Cortex of kidney (tissue), 1 donor: ENCODE measurements around the gene BMPR1A.

ENCODE experiments used
- DNase-seq: peaks from one replicate; lab custom pipeline; 2025; lab: John Stamatoyannopoulos, UW

BMPR1A gene

DNA sequence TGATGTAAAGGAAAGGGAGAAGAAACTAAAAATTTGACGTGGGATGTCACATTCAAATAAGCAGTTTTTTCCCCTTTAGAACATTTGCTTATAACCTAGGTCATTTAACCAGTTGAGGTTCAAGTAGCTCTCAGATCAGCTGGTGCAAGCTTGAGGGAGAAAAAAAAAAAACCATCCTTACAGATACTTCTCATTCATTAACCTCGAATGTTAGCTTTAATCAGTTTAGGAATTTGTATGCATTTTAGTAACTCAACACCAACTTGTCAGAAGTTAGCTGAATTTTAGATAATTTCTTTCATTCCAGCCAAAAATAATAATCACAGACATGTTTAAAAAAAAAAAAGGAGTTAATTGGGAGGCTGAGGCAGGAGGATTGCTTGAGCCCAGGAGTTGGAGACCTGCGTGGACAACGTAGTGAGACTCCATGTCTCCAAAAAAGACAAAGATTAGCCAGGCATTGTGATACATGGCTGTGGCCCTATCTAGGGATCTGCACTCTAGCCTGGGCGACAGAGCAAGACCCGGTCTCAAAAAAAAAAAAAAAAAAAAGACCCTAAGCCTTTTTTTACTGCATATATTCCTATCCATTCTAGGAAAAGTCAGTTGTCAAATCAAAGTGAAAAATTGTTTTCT is 46.2 kb downstream of the BMPR1A start:
- no peak for DNase-seq

DNA sequence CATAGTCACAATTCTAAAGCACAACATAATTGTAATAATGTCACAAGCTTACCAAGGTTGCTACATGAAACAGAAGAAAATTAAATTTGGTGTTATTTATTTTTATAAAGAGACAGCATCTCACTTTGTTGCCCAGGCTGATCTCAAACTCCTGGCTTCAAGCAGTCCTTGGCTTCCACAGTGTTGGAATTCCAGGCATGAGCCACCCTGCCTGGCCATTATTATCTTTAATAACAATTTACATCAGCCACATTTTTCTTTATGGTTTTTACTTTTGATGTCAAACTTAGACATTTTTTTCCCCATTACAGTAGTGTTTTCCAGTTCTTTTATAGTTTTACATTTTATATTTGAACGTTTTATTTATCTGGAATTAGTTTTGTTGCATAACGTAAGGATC is 46.7 kb downstream of the BMPR1A start:
- DNase-seq, result no peak

DNA sequence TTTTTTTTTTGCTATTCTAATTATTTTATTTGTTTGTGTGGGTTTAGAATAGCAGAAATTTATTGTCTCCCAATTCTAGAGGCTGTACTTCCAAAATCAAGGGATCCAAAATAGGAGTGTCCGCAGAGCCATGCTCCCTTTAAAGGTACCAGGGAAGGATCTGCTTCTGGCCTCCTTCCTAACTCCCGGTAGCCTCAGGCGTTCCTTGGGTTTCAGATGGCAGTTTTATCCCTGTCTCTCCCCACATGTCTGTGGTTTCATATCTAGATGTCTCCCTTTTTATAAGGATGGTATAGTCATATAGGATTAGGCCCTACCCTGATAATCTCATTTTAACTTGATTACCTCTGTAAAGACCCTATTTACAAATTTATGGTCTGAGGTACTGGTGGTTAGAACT is 48.4 kb downstream of the BMPR1A start:
- DNase-seq, result no peak

DNA sequence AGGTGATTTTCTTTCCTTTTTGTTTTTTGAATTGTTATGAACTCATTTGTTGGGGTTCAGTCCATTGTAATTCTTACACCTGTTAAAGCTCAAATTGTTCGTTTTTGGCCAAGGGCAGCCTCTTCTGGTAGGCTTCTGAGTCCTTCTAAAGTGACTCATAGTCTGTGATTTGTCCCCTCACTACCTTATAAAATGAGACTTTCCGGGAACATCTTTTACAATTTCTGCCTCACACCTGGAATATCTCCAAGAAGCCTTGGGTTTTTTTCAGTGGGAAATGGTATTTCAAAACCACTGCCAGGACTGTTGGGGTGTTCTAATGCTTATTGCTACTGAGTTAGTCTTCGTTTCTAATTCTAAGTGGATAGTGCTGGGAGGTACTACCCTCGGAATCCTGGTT is 56.7 kb downstream of the BMPR1A start:
- no peak for DNase-seq

DNA sequence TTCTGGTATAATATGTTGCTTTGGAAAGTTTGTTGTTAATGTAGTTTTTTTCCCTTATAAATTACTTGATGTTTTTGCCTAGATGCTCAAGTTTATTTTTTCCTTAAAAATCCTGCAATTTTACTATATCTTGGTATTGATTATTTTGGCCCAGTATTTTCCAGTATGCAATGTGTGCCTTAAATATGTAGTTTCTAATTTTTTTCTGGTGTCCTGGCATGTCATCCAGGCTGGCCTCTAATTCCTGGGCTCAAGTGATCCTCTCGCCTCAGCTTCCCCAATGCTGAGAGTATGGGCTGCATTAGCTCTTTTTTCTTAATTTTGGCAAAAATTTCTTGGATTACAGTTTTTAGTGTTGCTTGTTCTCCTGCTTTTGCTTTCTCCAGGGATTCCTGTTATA is 57.6 kb downstream of the BMPR1A start:
- DNase-seq, result no peak

DNA sequence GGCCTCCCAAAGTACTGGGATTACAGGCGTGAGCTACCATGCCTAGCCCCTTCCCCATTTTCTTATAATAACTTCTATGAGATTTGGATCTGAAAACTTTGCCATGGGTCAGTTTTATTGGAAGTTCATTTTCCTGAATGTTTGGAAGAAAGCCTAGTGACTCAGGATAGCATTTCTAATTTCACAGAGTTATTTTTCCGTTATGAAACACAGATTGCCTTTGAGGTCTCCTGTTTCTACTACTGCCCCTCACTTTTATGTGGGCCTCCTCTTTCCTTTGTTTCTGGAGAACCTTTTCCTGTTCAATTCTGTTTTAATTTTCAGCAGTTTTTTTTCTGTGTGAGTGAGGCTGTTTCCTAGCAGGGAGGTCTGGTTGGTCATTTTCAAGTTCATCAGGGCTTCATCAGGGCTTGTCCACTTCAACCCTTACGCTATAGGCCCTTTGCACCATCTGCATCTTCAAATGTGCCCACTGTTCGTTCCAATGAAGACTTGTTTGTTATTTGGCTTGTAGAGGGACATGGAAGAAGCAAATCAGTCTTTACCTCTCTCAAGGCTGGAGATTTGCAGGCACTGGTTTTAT is 58.7 kb downstream of the BMPR1A start:
- DNase-seq, result no peak

DNA sequence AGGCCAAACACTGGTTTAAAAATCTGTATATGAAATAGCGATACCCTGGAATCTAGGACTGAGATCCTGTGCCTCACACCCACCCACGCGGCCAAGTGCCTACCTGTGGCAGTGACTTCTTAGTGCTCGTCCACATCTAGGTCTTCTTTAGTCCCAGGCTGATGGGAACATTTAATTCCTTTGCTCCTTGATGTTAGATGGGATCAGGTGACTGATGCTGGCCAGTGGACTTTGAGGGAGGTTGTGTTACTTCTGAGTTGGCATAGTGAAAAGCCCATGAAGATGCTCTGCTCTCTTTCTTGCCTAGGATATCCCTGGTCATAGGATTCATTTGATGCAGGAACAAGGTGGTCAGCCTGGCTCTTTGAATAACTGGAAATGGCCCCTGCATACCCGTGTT is 59.2 kb downstream of the BMPR1A start:
- DNase-seq, result no peak

DNA sequence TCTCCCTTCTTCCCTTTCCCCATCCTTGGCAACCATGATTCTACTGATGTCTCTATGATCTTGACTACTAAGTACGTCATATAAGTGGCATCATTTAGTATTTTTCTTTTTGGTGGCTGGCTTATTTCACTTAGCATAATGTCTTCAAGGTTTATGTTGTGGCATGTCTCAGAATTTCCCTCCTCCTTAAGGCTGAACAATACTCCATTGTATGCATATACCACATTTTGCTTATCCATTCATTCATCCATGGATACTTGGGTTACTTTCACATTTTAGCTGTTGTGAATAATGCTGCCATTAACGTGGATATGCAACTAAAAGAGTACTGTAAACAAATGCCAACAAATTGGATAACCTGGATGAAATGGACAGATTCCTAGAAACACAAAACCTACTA is 60.8 kb downstream of the BMPR1A start:
- DNase-seq, result no peak

DNA sequence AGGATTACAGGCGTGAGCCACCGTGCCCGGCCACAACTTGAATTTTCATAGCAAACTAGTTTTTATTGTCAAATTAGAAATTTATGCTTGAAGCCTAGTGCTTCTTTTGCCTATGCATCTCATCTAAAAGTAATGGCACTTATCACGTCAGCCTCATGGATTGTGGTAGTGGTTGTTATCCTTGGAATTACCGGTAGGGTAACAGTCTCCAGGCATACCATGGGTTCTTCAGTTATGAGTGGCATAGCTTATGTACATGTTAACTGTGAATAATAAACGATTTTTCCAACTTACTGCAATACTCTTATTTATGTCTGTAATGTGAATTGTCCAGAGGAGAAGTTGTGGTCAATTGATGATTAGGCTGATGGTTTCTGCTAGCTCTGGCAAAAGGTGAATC is 63.1 kb downstream of the BMPR1A start:
- DNase-seq, result no peak

DNA sequence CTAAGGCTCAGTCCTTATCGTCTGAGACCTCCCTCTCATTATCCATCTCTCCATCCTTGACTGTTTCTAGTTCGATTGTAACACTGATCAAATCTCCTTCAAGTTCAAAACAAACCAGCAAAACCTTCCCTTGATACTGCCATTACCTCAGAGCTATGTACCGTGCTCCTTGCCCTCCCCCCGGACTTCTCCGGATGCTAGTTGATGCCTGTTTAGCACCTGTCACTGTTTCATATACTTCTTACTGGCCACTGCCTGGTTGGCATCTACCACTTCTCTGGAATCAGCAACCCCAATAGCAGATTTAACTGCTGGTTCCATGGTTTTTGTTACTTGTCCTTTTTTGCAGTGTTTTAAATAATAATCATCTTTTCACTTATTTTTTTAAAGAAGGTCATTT is 64.1 kb downstream of the BMPR1A start:
- no peak for DNase-seq

DNA sequence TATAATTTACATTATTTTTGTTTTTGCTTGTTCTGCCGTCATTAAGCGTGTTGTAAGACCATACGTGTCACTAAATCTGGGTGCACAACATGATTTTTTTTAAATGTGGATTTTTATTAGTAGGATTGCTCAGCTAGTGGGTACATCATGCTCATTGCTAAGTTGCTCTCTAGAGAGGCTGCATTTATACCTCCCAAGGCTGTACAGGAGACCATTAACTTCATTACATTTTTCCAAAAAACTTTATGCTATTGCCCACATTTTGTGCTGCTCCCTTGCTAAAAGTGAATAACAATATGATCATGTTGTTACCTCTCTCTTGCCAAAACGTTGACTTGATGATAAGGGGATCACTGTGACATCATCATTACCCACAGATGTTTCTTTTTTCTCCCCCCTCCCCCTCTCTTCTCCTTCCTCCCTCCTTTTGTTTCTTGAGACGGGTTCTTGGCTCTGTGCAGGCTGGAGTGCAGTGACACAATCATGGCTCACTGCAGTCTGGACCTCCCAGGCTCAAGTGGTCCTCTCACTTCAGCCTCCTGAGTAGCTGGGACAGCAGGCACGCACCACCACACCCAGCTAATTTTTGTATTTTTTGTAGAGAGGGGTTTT is 65.1 kb downstream of the BMPR1A start:
- no peak for DNase-seq

DNA sequence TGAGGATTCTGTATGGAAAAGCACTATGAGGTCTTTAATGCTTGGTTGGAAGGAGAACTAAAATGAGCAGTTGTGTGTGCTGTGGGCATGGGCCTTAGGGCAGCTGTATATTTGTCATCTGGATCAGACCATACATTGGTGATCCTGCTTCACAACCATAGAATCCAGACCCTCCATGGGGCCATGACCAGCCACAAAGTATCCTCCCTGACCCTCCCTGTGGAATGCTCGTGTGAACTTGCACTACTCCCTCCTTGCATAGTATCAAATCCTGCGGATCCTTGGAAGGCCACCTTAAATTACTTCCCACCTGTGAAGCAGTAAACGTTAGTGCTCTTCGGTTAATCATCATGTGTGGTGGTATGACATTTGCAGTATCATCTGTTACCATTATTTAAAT is 67.1 kb downstream of the BMPR1A start:
- no peak for DNase-seq

DNA sequence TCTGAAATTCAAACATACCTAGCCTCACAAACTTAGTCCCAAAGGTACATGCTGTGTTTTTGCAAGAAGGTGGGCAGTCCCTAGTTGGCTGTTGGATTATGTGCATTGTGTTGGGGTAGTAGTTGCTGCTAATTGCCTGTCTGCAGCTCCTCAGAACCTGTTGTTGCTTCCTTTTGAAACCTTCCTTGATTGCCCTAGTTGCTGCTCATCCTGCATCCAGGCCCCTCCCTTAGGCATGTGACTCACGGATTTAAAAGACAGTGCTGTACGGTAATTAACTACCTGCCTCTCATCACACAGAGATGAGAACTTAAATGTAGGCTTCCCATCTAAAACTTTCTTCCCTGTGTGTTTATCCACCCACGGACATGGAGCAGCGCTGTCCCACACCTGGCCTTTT is 67.7 kb downstream of the BMPR1A start:
- no peak for DNase-seq

DNA sequence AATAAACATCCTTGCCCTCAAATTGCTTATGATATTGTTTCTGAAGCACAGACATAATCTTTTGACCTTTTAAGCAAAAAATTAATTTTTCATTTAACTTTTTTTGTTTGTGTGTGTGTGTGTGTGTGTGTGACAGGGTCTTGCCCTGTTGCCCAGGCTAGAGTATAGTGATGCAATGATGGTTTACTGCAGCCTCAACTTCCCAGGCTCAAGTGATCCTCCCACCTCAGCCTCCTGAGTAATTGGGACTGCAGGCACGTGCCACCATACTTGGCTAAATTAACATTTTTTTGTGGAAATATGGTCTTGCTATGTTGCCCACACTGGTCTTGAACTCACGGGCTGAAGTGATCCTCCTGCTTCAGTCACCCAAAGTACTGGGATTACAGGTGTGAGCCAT is 68.9 kb downstream of the BMPR1A start:
- no peak for DNase-seq

DNA sequence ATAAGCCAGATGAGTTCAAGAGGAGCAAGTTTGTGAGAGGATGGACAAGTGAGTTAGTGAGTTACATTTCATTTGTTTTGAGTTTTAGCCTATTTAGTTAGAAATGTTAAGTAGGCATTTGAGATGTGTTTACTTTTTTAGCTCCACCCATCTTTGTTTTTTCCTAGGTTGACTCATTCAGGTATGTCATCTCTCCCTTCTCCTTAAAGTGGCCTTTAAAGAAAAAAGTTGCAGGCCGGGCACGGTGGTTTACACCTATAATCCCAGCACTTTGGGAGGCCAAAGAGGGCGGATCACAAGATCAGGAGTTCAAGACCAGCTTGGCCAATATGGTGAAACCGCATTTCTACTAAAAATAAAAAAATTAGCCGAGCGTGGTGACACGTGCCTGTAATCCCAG is 71.2 kb downstream of the BMPR1A start:
- DNase-seq, result no peak

DNA sequence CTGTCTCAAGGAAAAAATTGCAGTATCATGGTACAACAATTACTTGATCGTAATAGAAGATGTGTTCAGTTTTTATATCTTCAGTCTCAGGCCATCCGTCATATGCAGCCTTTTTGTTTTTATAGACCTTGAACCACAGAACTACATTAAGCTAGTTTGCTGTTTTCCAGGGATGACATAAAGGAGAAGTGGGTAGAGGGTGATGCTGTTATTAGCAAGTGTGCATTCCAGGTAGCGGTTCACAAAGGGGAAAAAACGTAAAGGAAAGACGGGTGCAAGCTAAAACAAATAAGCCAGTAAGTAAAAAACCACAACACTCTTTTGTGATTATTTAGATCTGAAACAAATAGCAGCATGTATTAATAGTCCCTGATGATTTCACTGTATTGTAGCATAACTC is 71.7 kb downstream of the BMPR1A start:
- DNase-seq, result no peak

DNA sequence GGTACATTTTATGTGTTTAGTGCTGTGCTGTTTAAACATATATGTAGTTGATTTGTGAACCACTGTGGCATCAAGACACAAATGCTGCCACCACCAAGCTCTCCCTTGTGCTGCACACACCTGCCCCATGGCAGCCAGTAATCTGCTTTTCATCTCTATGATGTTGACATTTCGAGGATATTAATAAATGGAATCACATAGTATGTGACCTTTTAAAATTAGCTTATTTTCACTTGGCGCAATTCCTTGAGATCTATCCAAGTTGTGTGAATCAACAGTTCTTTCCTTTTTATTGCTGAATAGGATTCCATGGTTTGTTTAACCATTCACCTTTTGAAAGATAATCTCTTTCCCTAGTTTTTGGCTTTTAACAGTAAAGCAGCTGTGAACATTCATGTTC is 73.1 kb downstream of the BMPR1A start:
- no peak for DNase-seq

DNA sequence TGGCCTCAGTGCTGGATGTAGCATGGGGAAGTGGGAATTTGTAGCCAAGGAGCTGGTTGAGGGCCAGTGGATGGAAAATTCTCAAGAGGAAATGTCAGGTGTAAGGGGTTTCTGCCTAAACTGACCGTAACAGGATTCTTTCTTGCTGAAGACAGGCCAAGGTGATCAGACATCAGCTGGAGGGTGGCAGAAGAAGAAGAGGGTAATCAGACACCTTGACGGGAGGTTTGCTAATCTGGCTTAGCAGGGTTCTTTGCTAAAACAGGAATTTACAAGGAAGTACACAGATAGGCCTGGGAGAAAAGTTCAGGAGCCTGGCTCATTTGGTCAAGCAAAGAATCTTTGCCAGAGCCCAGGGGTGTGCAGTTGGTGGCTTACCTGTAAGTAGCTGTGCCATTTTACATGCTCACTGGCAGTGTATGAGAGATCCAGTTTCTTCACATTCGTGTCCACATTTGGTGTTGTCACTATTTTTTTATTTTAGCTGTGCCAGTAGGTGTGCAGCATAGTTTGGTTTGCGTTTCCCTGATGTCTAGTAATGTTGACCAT is 73.7 kb downstream of the BMPR1A start:
- no peak for DNase-seq

DNA sequence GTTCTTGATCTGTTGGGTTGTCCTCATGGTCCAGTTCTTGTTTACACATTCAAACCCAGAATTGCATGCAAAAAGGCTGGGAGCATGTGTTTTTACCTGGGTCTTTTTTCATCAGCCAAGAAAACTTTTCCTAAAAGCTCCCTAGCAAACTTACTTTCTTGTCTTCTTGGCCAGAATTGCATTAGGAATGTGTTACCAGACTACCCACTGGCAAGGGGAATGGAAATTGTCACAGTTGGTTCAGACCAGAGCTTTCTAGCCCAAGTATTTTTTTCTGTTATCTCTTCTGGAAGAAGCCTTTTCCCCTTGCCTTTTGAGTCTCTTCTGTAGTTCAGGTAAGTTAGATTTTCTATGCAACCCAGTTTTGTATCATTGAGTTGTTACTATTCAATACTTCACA is 77.5 kb downstream of the BMPR1A start:
- no peak for DNase-seq

DNA sequence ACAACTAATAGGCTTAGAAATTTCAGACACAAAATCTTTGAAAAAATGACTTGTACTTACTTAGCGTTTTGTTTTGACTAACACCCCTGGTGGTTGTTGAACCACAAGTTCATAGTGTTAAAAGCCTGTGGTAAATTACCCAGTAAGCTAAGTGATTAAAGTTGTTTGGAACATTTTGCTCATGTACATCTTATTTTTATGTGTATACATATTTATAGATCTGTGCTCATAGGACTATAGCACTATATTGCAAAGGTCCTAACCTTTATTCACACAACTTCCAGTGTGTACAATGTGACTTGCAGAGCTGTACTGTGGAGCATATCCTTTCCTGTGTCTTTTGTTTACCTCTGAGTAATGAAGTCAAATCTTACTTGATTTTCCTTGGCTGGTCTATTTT is 79.6 kb downstream of the BMPR1A start:
- no peak for DNase-seq

DNA sequence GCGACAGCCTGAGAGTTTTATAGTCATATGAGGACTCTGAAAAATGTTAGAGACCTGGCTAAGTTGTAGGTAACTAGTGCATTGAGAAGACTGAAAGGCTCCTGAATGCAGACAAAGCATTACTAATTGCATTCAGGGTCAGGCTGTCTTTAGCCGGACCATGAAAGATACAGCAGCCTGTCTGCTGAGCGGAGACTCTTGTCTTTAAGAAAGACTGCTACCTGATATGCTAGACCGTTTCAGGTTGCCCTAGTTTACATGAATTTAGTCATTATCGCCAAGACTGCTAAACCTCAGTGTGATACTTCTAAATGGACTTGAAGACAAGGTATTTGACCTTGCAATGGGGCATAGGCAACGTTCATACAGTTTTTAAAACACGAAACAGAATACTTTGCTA is 81.2 kb downstream of the BMPR1A start:
- DNase-seq, result no peak

DNA sequence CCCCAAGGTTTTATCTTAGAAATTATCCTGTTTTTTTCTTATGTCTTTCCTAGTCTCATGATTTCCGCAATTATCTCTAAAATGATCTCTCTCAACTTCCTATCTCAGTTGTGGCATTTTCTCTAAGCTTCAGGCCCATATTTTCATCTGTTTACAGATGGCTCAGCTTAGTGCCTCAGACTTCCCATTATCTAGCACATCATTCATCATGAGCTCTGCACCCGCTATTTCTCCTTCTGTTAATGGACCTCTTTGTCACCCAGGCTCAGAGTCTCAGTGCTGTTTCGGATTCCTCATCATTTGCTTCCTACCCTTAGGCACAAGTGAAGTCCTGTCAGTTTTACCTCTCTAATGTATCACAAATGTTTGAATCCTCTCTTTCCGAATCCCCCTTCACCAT is 84.1 kb downstream of the BMPR1A start:
- DNase-seq, result no peak

DNA sequence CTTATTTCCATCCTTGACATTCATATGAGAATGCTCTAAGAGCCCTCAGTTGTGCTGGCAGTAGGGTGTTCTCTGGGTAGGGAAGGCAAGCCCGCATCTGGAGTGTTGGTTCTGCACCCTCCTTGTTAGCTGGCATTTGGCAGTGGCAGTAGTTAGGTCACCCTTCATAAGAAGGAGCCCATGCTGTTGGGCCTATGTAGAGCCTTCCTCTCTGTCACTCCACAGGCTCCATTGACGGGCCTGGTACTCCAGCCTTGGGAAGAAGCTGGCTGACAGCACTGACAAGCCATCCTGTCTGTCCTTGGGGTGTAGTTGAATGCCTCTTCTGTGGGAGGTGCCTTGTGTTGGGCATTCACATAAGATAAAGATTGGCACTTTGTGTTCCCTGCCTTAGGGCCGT is 89.7 kb downstream of the BMPR1A start:
- DNase-seq, result no peak

DNA sequence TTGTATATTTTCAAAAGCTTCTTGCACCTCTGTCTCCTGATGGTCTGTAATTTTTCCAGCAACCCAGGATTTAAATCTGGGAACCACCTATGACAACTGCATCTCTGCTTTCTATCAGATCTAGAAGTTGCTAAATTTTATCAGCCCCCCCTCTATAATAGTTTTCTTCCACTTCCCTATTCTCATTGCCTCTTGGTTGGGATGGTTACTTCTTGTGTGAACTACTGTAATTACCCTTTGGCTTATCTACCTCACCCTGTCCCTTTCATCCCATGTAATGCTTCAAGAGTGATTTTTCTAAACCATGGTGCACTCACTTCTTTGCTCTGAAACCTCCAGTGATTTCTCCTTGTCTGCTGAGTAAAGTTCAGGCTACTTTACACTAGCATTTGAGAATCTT is 92.3 kb downstream of the BMPR1A start:
- DNase-seq, result no peak
